DMS114 treated with DMSO at 0.1 percent for 48 hours (cell line): ENCODE measurements around the gene ITGB5.

Experiments
- DNase-seq: peaks from one replicate; lab custom pipeline; 2025; ENCODE audit not compliant: unreplicated experiment; lab: John Stamatoyannopoulos, UW

Gene ITGB5

DNA sequence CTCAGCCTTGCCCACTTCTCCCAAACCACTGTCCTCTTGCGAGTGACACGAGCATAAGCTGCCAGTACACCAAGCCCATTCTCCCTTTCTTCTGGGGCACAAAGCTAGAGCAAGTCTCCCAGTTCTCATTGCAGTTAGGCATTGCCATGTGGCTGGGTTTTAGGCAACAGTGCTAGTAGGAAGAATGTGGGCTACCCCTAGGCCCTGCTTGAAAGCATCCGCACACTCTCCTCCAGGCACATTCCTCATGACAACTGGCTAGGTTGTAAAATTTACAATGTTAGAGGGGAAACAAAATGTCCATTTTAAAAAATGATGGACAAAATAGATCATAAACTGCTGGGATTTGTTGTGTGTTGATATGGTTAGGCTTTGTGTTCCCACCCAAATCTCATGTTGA, 19.7 kb downstream of the ITGB5 start:
- DNase-seq: no peak

DNA sequence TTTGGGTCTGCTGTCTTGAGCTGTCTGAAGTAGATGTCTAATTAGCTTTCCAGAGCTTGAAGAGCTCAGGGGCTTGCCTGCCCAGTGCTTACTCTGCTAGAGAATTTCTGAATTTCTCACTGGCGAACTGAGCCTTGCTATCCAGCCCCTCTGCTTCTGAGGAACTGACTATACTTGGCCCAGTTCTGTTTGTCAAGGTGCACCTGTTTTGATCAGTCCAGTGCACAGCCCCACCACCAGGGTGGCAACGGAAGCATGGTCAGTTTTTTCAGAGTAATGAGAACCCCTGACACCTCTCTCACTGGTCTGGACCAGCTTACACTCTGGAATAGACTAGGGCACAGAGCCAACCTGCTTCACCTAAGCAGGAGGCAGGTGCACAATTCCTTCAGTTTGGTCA, 25.2 kb downstream of the ITGB5 start:
- DNase-seq: no peak

DNA sequence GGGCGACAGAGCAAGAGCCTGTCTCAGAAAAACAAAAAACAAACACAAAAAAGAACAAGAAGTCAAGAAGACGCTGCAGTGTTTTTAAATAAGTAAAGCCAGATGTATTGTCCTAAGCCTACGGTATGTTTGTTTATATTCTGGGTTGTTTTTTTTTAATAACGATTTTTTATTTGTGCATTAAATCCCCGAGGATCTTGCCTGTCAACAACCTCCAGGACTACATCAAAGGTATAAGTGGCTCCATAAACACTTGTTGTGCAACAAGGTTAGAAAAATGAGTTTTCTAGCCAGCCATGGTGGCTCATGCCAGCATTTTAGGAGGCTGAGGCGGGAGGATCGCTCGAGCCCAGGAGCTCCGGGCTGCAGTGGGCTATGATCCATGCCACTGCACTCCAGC, 26.1 kb downstream of the ITGB5 start:
- DNase-seq: no peak

DNA sequence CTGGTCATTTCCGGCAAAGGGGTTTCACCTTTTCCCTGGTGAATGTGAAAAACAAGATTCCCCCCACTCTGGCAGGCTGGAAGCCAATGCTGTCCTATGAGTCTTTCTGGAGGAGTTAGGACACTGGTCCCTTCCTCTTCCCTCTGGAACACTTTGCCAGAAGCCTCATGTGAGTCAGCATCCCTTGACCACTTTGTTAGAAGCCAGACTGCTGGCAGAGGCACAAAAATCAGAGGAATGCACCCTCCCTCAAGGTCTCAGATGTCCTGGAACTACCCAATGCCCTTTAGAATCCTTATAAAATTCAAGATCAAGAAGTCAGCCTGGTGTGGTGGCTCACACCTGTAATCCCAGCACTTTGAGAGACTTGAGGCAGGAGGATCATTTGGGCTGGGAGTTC, 26.6 kb downstream of the ITGB5 start:
- DNase-seq: no peak

DNA sequence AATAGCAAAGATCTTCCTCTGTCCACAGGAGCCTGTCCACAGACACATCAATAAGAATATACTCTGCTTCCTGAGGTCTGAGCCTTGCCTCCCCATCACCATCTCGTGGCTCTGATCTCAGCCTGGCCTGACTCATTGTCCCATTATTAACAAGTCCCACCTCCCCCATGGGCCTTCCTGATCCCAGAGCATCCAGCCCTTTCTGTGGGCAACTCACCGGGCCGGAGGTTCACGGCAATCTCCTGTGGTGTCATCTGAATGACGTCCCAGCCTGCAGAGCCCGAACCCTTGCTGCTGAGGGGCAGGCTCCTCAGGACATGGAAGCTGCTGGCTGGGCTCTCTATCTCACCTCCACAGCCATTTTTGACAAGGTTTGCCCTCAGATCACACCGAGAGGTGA, 28.1 kb downstream of the ITGB5 start:
- DNase-seq: no peak

DNA sequence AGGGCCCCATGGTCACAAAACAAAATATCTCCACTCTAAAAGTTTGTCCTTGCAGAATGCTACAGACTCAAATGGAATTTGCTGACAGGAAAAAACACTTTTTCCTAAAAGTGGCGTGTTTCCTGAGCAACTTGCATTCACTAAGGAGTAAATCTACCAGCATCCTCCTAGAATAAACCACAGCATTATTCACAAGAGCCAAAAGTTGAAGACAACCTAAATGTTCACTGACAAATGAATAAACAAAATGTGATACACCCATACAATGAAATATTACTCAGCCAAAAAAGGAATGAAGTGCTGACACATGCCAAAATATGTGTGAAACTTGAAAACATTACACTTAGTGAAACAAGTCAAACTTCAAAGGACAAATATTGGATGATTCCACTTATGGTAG, 28.9 kb downstream of the ITGB5 start:
- DNase-seq: no peak

DNA sequence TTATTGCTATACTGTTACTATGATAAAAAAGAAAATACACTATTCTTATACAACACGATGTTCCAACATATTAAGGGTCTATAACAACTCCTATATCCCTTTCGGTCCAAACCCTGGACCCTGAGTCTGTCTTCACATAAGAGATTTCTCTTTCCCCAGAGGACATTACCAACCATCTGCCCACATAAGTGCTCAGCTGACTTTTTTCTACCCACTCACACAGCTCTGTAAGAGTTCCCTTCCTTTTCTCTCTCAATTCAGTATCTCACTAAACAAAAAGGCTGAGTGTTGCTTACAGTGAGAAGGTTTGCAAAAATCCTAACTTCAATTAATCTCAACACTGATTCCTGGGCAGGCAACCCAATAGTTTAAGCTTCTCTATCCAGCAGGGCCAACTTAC, 30.5 kb downstream of the ITGB5 start:
- DNase-seq: no peak

DNA sequence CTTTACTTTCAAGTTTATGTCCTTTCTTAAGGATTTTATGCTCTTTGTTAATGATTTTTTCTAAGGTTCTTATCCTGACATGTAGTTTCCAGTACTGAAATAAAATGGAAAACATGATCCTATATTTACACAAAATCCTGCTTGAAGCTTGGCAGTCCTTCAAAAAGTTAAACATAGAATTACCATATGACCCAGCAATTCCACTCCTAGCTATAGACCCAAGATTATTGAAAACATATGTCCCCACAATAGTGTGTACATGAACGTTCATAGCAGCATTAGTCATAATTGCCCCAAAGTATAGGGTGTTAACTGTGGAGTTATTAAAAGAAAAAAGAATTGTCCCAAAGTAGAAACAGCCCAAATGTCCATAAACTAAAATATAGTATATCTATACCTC, 33.2 kb downstream of the ITGB5 start:
- no peak for DNase-seq

DNA sequence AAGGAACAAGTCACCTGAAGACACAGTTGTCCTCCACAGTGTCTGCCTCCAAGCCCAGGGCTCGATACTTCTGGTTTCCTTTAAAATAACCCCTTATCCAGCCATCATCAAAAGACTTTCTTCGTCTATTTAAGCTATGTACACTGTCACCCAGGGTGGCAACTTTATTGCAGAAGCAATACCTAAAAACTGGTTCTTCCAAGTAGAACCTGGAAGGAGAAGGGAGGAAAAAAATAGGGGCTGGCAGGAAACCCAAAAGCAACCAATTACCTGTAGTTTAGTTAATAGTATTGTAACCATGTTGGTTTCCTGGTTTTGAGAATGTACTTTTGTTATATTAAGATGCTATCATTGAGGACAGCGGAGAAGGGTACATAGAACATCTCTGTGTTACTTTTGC, 33.7 kb downstream of the ITGB5 start:
- DNase-seq: no peak

DNA sequence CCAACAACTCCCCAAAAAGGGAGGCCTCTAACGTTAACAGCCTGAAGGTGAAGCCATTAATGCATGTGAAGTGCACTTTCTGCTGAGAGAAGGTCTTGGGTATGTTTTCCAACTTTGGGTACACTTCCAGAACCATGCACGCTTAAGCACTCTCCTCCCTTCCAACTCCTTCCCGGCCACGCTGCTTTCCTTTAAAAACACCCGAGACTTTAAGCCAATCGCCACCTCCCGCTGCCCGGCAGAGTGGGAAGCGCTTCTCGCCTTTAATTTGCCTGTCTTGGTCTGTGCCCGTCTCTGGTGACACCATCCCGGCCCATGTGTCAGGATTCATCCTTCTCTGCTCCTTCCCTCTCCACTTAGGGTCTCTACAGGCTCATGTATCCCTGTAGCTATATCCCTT, 35.3 kb downstream of the ITGB5 start:
- no peak for DNase-seq

DNA sequence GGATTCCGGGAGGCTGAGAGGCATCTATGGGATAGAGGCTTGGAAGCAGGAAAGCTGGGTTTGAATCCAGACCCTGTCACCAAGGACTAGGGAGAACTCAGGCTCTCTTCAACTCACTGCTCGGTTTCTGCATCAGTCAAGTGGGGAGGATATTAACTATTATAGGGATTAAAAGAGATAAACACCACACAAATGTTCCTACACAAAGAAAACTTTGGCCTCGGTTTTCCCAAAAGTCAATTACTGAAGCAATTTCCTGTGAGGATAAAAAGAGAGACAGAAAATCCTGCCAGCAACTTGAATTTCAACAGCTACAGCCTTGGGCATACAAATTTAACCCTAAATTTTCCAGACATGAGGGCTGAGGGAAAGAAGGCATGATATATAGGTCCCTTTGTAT, 36.0 kb downstream of the ITGB5 start:
- DNase-seq: no peak

DNA sequence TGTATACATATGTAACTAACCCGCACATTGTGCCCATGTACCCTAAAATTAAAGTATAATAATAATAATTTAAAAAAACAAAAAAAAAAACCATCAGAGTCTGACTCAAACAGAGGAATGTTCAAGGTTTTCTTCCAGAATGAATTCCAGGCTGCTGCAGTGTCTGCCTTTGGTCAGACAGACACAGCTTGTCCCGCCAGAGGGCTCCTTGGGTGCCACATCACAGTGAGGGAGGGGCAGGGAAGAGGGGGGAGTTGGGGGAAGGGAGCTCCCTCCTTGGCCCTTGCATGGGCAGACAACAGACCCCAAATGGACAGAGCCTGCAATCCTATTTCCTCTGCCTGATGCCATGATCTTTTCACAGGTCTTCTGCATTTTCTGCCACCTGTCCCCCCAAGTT, 36.5 kb downstream of the ITGB5 start:
- no peak for DNase-seq

DNA sequence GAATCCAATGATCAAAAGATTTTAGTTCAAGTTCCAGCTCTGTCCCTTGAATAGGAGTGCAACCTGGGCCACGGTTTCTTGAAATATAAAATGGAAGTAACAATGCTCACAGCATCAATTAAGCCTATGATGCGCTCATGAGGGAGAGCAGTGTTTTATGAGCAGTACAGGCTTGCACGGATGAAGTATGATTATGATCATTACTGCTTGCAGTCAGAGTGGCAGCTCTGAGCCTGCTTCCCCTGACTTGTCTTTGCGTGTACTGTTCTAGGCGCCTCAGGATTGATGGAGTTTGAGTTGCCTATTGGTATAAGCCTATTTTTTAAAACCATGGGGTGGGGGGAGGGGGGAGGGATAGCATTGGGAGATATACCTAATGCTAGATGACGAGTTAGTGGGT, 37.0 kb downstream of the ITGB5 start:
- no peak for DNase-seq

DNA sequence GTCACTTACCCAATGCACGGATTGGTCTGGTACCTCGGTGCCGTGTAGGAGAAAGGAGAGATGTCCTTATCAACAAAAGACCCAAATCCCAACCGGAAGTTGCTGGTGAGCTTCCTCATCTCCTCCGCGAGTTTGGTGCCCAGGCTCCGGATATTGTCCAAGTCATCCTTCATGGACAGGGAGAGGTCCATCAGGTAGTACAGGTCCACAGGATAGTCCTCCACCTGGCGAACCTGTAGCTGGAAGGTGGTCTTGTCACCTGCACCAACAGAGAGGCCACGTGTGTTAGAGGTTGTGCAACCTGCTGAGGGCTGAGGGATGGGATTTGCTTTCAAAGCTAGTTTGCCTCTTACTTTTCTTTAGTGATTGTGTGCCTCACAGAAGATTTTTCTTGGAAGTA, 38.9 kb downstream of the ITGB5 start:
- DNase-seq: no peak

DNA sequence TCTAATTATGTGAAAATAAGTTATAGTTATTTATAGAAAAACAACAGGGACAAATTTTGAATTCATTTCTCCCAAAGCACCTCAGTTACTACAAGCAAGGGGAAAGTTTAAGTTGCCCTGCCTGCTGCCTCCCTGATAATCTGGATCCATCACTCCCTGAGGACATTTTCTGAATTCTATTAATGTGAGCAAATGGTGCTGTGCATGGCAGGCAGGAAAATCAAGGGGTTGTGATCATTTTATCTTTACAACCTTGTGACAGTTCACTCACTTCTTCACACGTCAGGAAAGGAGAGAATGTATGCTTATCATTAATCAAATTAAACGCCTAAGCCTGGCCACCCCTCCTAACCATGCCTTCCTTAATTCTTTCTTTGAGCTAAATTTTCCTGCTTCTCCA, 39.3 kb downstream of the ITGB5 start:
- DNase-seq: no peak

DNA sequence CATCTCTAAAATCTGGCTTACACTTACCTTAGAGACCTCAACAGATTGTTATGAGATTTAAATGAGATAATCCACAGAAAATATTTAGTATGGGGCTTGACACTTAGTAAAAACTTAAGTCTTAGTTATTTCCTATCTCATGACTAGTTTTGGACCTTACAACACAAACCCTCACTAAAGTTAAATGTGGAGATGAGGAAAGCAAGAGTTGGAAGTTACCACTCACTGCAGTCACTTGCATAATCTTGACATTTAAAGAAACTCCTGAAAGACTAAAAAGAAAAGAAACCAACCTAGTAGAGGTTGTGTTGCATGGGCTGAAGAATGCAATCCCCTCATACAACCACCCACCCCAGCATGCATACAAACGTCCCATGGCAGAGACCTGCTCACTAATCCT, 40.1 kb downstream of the ITGB5 start:
- no peak for DNase-seq

DNA sequence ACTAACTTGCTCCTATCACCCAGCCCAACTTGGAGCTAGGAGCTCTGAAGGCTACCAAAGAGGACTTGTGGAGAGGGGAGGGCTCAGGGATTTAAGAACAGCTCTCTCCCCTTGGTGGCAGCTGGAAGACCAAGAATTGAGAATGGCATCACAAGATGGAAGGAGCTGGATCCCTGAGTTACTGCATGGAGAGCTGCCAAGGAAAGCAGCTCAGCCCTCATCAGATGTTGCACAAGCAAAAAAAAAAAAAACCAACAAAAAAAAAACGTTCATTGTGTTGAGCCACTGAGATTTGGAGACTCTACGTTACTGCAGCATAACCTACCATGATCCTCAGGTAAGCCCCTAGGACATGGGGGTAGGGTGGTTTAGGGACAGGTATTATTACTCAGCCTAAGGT, 41.0 kb downstream of the ITGB5 start:
- DNase-seq: no peak

DNA sequence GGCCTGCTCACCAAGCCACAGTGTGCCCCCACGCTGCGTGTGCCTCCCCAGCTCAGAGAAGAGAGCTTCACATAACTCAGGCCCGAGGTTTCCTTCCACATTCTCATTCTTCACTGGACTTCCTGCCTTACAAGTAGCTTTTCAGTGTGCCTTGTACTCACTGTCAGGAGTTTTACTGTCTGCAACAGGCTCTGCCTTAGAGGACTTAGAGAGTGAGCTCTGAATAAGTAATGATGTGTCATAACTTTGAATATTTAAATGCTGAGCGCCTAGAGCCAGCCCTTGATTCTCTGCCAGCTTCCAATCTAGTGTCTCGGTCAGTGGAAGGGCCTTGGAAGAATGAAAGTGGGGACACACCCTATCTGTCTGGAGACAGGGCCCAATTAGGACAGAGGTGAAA, 41.8 kb downstream of the ITGB5 start:
- no peak for DNase-seq

DNA sequence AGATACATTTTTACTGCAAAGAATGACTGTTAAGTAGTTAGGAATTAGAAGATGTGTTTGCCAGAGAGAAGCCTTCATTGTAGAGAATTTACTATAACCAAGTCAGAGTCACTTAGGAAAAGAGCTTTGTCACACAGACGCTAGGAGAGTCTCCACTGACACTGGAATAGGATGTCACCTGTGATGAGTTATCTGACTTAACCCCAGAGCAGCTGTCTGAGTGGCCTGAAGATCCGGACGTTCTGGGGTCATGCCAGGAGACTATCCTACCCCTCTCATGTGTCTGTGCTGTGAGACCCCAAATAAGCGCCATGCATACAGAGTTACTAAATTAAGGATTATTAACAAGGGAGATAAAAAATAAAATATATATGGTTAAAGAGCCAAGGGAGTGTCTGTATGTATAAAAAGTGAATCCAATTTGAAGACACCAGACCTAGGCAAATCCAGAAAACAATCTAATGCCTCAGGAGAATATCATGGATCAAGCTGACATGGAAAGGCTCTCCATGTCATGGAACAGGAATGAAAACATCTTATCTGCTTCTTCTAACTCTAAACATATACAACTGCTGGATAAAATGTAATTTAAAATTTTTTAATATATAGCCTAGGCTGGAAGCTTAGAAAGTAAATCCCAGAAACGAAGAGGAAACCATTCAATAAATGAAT, 43.5 kb downstream of the ITGB5 start:
- DNase-seq: no peak

DNA sequence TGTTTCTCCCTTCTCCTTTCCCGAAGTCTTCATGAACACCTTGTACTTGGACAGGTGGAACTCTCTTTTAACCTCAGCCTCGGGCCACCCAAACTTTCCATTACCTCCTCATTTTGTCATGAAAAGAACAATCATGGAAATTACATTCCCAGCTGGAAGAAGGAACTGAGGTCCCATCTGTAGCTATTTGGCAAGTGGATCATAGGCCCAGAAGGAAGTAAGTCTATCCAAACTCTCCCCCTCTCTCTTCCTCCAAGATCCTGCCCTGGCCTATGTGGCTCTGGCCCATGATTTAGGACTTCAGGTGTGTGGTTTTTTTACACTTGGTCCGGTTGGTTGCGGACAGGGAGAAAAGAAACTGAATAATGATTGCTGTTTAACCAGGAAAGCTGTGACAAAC, 44.1 kb downstream of the ITGB5 start:
- DNase-seq: no peak

DNA sequence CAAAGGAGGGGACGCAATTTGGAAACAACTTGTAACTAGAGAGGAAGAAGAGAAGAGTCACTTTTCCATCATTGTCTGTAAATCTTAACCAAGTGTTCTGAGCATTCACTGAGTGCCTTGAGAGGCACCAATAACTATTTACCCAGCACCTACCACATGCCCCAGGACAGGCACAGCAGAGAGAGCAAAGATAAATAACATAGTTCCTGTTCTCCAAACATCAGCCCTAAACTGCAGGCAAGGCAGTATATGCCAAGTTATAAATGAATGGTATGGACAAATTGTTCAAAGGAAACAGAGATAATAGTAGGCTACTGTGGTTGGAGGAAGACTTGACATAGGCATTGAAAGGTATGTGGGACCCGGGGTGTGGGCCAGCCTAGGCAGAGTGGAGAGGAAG, 45.6 kb downstream of the ITGB5 start:
- DNase-seq: no peak

DNA sequence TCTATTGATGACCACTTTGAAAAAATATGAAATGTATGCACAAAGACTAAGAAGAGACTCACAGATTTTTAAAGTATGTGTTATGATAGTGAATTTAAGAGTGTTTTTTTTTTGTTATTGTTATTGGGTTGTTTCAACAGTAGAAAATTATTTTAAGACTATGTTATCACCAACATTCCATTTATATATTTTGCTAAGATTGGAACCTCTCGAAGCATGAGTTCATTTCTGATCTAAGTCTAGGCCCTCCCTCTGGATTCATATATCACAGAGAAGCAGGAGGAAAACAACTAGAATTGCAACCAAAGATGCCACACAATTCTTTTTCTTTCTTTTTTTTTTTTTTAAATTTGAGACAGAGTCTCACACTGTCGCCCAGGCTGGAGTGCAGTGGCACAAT, 46.8 kb downstream of the ITGB5 start:
- DNase-seq: no peak

DNA sequence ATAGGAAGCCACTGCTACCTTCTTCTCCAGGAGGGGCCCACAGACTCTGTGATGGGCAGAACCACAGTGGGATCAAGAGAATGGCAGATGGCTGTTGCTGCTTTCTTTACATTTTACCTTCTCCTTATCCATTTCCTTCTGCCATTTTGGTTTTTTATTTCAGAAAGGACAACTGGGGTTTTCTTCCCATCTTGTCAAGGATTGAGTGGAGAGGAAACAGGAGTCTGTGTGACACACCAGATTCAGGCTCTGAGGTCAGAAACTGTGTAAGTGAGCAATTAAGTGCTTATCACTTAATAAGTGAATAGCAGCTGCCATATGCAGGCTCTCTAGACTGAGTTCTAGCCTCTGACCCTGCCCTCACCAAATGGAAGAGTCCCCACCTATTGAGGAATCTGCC, 47.3 kb downstream of the ITGB5 start:
- DNase-seq: no peak

DNA sequence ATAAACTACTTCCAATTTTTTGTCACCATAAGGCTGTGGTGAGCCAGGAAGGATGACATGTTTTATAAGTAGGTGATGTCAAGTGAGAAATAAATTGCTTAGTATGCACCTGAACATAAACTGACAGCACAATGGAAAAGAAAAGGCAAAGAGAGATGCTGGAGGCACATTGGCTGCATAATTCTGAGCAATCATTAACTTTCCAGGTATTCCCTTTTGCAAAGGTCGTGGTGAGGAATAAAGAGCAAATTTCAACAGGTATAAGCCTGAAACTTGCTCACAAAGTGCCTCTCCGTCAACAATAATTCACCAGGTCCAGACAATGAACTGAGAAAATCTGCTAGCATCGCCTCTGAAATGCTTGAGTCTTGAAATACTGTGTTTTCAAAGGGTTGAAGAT, 48.2 kb downstream of the ITGB5 start:
- DNase-seq: no peak
